GM19438 (cell line): ENCODE data around the gene IL22RA1.

ENCODE experiments used
- ATAC-seq: cut with Tn5 transposase; IDR thresholded peaks from one replicate; pipeline ENCODE4 v1.9.1; 2021; ENCODE audit warnings: low read depth; ENCODE audit not compliant: unreplicated experiment

IL22RA1 gene

DNA sequence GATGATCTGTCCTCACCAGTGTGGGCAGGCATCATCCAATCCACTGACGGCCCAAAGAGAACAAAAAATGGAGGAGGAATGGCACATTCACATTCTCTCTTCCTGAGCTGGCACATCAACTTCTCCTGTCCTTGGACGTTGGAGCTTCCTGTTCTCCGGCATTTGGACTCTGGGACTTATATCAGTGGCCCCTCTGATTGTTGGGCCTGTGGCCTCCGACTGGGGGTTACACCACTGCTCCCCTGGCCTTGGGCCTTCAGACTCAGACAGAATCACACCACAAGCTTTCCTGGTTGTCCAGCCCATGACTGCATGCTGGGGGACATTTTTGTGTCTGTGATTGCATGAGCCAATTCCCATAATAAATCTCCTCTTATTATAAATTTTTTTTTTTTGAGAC, 24.1 kb upstream of the IL22RA1 start:
- ATAC-seq = no peak

DNA sequence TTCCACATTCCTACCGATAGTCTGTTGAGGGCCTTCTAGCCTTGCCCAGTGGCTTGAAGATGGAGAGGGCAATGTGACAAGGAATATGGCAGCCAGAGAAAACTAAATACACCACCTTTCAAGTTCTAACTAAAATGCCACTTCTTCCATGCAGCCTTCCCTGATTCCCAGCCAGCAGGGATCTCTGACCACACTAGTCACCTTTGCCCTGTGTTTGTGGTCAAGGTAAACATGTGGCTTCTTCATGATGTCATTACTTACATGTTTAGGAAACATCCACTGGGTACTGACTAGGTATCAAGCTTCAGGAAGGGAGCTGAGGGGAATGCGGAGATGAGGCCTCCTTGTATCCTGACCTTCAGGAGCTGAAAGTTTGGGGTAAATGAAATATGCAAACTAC, 22.6 kb upstream of the IL22RA1 start:
- no peak for ATAC-seq

DNA sequence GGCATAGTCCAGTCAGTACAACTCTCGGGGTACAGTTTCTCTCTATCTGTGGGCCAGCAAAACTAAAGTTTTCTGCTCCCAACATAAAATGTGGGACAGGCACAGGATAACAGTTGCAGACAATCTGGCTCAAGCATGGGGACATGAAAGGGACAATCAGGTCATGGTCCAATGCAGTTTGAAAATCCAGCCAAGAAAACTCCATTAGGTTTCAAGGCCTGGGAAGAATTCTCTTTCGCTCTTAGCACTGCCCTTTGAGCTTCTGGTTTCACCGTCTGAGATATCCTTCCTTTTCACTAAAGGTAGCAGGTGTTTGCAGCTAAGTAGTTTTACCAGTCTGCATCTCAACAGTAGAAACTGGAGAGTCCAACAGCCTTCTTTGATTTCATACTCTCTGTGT, 21.1 kb upstream of the IL22RA1 start:
- no peak for ATAC-seq

DNA sequence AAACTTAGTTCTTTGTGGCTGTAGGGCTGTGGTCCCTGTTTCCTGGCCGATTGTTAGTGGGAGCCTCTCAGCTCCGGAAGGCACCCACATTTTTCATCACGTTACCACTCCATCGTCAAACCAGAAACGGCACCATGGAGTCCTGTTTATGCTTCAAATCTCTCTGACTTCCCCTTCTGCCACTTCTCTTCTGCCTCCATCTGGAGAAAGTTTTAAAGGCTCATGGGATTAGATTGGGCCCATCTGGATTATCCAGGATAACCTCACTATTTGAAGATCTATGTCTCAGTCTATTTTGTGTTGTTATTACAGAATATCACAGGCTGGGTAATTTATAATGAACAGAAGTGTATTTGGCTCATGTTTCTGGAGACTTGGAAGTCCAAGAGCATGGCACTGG, 19.3 kb upstream of the IL22RA1 start:
- ATAC-seq = no peak

- no peak for ATAC-seq
These were observed 18.3 kb upstream of the IL22RA1 start for GRCh38 chr1:24161270-24161669.

GRCh38 chr1:24159366-24159765, 16.4 kb upstream of the IL22RA1 start:
- no peak for ATAC-seq

GRCh38 chr1:24157918-24158481, 15.1 kb upstream of the IL22RA1 start:
- ATAC-seq = no peak

GRCh38 chr1:24156542-24157260, 13.8 kb upstream of the IL22RA1 start:
- no peak for ATAC-seq

- no peak for ATAC-seq
These were observed 12.3 kb upstream of the IL22RA1 start for GRCh38 chr1:24155011-24155782.

DNA sequence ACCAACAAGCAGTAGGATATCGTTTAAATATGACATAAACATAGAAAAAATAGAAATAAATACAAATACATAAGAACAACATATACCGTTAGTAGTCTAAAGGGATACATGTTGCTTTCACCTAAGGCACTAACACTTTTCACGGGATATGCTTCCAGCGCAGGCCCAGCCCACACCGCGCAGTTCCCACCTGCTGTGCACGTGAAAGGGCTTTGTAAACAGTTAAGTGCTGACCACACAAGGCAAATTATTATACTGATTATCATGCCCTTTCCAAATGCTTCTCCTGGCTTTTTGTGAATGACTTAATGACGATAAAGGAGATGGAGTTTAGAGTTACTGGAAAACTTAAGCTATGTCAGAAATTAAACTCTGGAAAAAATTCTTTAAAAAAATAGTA, 11.3 kb upstream of the IL22RA1 start:
- no peak for ATAC-seq

GRCh38 chr1:24152631-24153494, 9.9 kb upstream of the IL22RA1 start:
- ATAC-seq = no peak

DNA sequence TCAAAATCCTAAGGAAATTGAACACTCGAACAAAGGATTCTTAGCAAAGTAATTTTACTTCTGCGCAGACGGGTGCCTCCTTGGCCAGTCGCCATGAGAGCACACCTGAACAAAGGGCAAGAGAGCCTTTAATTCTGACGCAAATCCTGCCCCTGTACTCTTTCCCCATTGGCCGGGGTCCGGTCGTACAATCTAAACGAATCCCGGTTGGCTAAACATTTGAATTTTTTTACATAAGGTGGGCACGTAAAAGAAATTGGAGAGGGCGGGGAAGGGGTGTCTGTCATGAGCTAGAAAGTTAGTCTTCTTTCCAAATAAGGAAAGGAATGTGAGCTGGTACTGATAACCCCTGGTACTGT, 8.2 kb upstream of the IL22RA1 start:
- no peak for ATAC-seq

DNA sequence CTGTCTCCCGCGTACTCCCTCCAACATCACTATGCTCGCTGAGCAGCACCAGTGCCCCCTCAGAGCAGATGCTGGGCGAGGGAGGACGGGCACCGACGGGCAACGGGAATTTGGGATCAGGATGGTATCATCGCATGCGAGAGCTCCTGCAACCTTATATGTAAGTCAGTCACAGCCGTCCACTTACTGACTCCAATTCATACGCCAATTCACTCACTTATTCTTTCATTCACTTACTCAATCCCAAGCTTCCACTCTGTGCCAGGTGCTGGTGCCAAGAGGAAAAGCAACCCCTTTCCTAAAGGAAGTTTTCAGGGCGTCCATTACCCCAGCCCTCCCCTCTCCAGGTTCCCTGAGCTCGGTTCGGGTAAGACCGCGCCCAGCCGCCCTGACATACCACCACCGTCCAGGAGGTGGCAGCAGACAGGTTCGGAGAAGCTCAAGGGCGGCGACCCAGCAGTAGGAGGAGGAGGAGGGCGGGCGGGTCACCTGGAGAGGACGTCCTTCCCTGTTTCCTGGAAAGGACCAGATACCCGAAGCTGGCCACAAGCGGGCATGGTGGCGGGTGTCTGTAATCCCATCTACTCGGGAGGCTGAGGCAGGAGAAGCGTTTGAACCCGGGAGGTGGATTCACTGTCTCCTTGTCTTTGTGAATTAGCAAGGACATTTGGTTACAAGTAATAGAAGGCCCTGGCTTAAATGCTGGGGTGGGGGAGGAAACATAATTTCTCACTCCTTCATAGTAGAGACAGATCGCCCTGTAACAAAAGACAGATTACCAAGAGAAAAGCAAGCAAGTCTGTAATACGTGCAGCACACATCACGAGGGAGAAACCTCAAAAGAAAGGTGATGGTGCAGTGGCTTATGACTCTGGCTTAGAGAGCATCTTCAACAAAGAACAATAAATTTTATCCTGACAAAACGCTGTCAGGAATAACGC, 7.6 kb upstream of the IL22RA1 start:
- no peak for ATAC-seq

GRCh38 chr1:24149866-24150233, 6.9 kb upstream of the IL22RA1 start:
- no peak for ATAC-seq

DNA sequence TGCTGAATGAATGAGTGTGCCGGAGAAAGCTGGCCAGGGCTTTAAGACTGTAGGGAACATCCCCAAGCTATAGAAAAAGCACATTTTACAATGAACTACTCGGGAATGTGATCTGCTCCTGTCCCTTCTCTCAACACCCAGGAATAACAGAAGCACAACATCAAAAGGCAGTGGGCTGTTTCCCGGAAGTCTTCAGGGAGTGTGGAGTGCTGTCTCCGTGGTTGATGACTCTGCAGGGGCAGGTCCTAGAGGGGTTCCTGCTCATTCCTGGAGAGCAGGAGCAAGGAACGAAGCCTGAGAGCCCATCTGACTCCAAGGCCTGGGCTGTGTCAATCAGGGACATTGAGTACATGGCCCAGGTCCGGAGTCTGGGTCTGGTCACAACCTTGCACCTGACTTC, 4.9 kb upstream of the IL22RA1 start:
- ATAC-seq = no peak

DNA sequence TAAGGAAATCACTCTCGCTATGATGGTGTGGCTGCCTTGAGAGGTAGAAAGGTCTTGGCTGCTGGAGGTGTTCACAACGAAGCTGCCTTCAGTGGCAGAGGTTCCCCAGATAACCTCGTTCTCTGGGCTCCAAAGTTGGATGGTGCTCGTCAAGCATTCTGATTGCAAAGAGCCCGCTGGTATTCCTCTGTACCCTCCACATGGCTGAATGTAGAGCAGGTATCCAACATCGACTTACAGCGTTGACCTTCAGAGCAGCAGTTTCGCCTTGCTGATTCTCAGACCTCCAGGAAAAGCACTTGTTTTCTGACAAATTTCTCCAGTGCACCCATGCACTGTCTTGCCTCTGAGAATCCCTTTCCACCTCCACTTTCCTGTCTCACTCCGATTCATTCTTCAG, 4.3 kb upstream of the IL22RA1 start:
- ATAC-seq = no peak

GRCh38 chr1:24141311-24141997, 1.5 kb downstream of the IL22RA1 start:
- no peak for ATAC-seq

DNA sequence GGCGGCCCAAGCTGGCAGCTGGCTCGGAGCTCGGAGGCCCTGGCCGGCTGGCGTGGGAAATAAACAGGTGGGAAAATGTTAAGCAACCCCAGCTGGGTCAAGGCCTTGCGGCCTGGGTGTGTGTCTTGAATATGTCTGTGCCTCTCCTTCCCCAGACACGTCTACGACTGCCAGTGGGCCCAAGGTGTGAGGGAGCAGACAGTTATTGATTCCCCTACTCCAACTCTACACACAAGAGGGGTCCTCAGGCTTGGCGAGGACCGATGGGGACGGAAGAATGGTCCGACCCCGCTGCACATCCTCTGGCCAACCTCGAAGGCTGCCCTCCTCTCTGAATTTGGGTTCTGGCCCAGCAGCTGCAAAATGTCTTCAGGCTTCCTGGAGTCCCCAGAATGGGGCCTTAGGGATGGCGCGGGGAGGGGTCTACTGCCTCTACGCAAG, 2.2 kb downstream of the IL22RA1 start:
- no peak for ATAC-seq

GRCh38 chr1:24139841-24140425, 3.0 kb downstream of the IL22RA1 start:
- no peak for ATAC-seq
